PFSK-1 (cell line): ENCODE results near the gene KCNN1.
A peak's percentile ranks its signal among the peaks of the same experiment; 100 is the strongest.

Experiments used
- FOXP2 ChIP-seq: optimal IDR thresholded peaks from 2 replicates; pipeline ENCODE3; 2011; ENCODE audit warnings: borderline replicate concordance, control low read depth, inconsistent platforms; ENCODE audit not compliant: insufficient read depth; ENCODE audit errors: extremely low read length, extremely low read depth
- POLR2AphosphoS5 ChIP-seq: IDR thresholded peaks from 2 replicates; pipeline ENCODE4 v1.6.1; 2012; ENCODE audit warnings: low read depth, mild to moderate bottlenecking, control low read depth, low read length, moderate library complexity
- SIN3A ChIP-seq: IDR thresholded peaks from 2 replicates; pipeline ENCODE4 v1.6.1; 2012; ENCODE audit warnings: mild to moderate bottlenecking, low read length, moderate library complexity, borderline replicate concordance; ENCODE audit not compliant: insufficient read depth
- TAF1 ChIP-seq: IDR thresholded peaks from 2 replicates; pipeline ENCODE4 v1.6.1; 2012; ENCODE audit warnings: low read length, control low read depth, borderline replicate concordance; ENCODE audit not compliant: insufficient read depth
- TF ChIP-seq, protein P1 (sequence below), 2 experiments: IDR thresholded peaks; 2 replicates each; pipeline versions ENCODE4 v1.6.1 to v1.8.0; 2011 to 2012; ENCODE audit warnings: low read depth in 2 of 2, low read length in 2 of 2, control low read depth in 1 of 2, inconsistent platforms in 1 of 2, mild to moderate bottlenecking in 1 of 2, moderate library complexity in 1 of 2; ENCODE audit not compliant: insufficient read depth in 1 of 2

GRCh38 chr19:17938092-17938845, 28.6 kb upstream of the KCNN1 start:
- no peak for TF ChIP-seq POLR2AphosphoS5
- no peak for TF ChIP-seq SIN3A
- no peak for TF ChIP-seq TAF1
- TF ChIP-seq, protein P1, sequence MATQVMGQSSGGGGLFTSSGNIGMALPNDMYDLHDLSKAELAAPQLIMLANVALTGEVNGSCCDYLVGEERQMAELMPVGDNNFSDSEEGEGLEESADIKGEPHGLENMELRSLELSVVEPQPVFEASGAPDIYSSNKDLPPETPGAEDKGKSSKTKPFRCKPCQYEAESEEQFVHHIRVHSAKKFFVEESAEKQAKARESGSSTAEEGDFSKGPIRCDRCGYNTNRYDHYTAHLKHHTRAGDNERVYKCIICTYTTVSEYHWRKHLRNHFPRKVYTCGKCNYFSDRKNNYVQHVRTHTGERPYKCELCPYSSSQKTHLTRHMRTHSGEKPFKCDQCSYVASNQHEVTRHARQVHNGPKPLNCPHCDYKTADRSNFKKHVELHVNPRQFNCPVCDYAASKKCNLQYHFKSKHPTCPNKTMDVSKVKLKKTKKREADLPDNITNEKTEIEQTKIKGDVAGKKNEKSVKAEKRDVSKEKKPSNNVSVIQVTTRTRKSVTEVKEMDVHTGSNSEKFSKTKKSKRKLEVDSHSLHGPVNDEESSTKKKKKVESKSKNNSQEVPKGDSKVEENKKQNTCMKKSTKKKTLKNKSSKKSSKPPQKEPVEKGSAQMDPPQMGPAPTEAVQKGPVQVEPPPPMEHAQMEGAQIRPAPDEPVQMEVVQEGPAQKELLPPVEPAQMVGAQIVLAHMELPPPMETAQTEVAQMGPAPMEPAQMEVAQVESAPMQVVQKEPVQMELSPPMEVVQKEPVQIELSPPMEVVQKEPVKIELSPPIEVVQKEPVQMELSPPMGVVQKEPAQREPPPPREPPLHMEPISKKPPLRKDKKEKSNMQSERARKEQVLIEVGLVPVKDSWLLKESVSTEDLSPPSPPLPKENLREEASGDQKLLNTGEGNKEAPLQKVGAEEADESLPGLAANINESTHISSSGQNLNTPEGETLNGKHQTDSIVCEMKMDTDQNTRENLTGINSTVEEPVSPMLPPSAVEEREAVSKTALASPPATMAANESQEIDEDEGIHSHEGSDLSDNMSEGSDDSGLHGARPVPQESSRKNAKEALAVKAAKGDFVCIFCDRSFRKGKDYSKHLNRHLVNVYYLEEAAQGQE (IDR thresholded peaks at IDR 0.05; ENCODE audit: insufficient read depth in 1 of 2, low read depth in 2 of 2, low read length in 2 of 2) = no peak
- peak; percentile 54 for TF ChIP-seq FOXP2
